Neutrophil (primary cell): ENCODE results near the gene MYL3.

Experiments used
- H3K27ac ChIP-seq: fragments of 200-600 bp; sonication (generic); 2 replicates; pipeline ENCODE4 v1.5.1; 2016; ENCODE audit warnings: mild to moderate bottlenecking, moderate library complexity
- H3K27me3 ChIP-seq: fragments of 200-600 bp; sonication (generic); 2 replicates; pipeline ENCODE4 v1.6.0; 2016; ENCODE audit warnings: mild to moderate bottlenecking
- H3K36me3 ChIP-seq: fragments of 200-600 bp; sonication (generic); 2 replicates; pipeline ENCODE4 v1.5.1; 2017
- H3K4me1 ChIP-seq, 2 experiments: fragments of 200-600 bp in 1 of 2; sonication (generic) in 1 of 2; 1 replicate in 1 of 2; 2 replicates in 1 of 2; pipeline versions ENCODE4 v1.5.1 to v1.6.1; 2013 to 2016; ENCODE audit warnings: low read depth in 1 of 2, low read length in 1 of 2, mild to moderate bottlenecking in 1 of 2, moderate library complexity in 1 of 2; ENCODE audit not compliant: control insufficient read depth in 1 of 2, insufficient read depth in 1 of 2
- H3K4me3 ChIP-seq, 2 experiments: fragments of 200-600 bp in 1 of 2; sonication (generic) in 1 of 2; 1 replicate in 1 of 2; 2 replicates in 1 of 2; pipeline ENCODE4 v1.5.1; 2013 to 2016; ENCODE audit warnings: low read depth in 1 of 2, low read length in 1 of 2, mild to moderate bottlenecking in 1 of 2, moderate library complexity in 1 of 2
- H3K9me3 ChIP-seq: fragments of 200-600 bp; sonication (generic); 2 replicates; pipeline ENCODE4 v1.5.1; 2016
- TF ChIP-seq, protein P1 (sequence below): fragments of 200-600 bp; sonication (generic); IDR thresholded peaks from 2 replicates; pipeline ENCODE4 v1.5.1; 2016; ENCODE audit warnings: antibody characterized with exemption

Gene MYL3

GRCh38 chr3:46853441-46854415 lies 9.5 kb downstream of the MYL3 start:
- no peaks in the 10 kb centered on the region for H3K9me3 ChIP-seq
- H3K27ac ChIP-seq: no peak overlapping the region
- no peaks in the 10 kb centered on the region for H3K27me3 ChIP-seq
- H3K36me3 ChIP-seq: no peaks in the 10 kb centered on the region
- no peaks in the 10 kb centered on the region for H3K4me1 ChIP-seq
- TF ChIP-seq, protein P1, sequence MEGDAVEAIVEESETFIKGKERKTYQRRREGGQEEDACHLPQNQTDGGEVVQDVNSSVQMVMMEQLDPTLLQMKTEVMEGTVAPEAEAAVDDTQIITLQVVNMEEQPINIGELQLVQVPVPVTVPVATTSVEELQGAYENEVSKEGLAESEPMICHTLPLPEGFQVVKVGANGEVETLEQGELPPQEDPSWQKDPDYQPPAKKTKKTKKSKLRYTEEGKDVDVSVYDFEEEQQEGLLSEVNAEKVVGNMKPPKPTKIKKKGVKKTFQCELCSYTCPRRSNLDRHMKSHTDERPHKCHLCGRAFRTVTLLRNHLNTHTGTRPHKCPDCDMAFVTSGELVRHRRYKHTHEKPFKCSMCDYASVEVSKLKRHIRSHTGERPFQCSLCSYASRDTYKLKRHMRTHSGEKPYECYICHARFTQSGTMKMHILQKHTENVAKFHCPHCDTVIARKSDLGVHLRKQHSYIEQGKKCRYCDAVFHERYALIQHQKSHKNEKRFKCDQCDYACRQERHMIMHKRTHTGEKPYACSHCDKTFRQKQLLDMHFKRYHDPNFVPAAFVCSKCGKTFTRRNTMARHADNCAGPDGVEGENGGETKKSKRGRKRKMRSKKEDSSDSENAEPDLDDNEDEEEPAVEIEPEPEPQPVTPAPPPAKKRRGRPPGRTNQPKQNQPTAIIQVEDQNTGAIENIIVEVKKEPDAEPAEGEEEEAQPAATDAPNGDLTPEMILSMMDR: no peak
- no peak overlapping the region for H3K4me3 ChIP-seq

DNA sequence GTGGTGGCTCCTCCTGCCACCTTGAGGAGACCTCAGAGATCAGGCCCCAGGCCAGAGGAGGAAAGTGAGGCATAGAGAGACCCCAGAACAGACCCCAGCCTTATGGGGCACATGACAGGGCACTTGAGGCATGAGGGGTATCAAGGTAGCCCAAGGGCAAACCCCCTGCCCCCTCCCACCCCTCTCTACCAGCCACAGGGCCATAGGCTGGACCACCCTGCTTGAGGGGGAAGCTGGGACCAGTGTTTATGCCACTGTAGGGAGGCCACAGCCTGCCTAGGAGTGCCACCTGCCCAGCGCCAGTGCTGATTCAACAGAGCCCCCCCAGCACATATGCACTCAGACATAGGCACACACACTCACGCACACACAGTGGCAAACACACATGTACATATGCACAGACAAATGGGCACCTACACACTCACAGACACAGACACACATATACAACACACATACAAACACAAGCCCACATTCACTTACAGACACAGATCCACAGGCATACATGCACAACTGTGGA lies 10.3 kb downstream of the MYL3 start:
- no peaks in the 10 kb centered on the region for H3K9me3 ChIP-seq
- no peak overlapping the region for H3K27ac ChIP-seq
- TF ChIP-seq, protein P1: no peak
- H3K27me3 ChIP-seq: peaks cover 7% of the 10 kb centered on the region
- no peaks in the 10 kb centered on the region for H3K4me1 ChIP-seq
- no peak overlapping the region for H3K4me3 ChIP-seq
- H3K36me3 ChIP-seq: no peaks in the 10 kb centered on the region

GRCh38 chr3:46852334-46852720 lies 10.9 kb downstream of the MYL3 start:
- Histone ChIP-seq H3K9me3 (no peaks in the 10 kb centered on the region), H3K27ac (no peak overlapping the region), H3K36me3 (no peaks in the 10 kb centered on the region), H3K4me3 (no peak overlapping the region), H3K27me3 (peaks cover 13% of the 10 kb centered on the region), H3K4me1 (no peaks in the 10 kb centered on the region)
- TF ChIP-seq, protein P1: no peak

DNA sequence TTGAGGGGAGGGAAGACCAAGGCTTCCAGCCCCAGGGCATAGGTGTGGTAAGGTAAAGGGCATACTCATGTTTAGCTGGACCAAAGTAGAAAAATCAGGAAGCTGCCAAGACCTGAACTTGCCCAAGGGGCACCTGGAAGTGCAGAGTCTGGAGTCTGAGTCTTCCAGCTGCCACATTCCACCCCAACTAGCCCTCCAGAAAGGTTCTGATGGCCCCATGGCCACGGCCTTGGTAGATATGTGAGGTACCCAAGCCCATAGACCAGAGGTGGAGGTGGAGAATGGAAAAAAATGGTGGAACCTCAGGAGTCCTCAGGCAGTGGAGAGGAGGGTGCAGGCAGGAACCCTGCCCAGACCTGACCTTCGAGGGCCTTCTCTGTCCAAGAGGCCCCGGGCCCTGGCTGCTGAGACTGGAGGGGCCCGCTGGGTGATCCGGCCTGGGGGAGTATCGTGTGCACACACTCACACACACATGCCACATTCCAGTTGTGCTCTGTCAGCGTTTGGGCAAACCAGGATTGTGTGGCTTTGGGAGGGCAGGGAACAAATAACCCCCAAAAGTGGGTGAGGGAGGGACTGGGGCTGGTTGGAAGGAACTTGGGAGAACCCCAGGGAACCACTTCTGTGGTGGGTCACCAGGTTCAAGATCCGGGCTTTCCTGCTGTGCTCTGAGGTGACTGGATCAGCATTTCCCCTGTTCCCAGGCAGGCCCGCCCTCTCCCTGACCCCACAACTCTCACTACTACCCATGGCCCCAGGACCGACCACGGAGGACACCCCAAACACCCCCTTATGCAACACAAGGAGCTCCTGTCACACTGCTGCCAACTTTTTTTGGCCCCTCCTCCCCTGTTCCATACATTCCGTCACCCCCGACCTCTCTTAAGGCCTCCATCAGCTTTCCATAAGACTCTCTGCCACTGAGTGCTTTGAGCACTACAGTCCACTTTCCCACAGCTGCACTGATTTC lies 11.6 kb downstream of the MYL3 start:
- no peak overlapping the region for H3K27ac ChIP-seq
- H3K9me3 ChIP-seq: no peaks in the 10 kb centered on the region
- H3K4me1 ChIP-seq: no peaks in the 10 kb centered on the region
- H3K4me3 ChIP-seq: no peak overlapping the region
- H3K36me3 ChIP-seq: no peaks in the 10 kb centered on the region
- TF ChIP-seq, protein P1: no peak
- H3K27me3 ChIP-seq: peaks cover 20% of the 10 kb centered on the region

DNA sequence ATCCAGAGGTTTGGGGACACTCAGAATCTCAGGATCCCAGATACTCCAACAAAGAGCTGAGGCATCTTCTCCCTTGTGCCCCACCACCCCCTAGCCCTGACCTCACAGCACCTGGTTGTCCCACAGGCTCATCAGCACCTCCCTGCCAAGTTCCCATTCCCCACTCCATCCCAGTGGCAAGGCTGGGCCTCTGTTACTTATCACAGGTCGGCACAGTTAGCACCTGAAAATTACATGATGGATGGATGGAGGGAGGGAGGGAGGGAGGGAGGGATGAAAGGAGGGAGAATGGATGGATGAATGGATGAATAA lies 12.8 kb downstream of the MYL3 start:
- TF ChIP-seq, protein P1: no peak
- Histone ChIP-seq H3K4me1 (peaks cover 5 to 11% of the 10 kb centered on the region in 2 experiments), H3K4me3 (no peak overlapping the region), H3K27me3 (peaks cover 32% of the 10 kb centered on the region), H3K27ac (no peak overlapping the region), H3K36me3 (no peaks in the 10 kb centered on the region), H3K9me3 (no peaks in the 10 kb centered on the region)
